ENCODE results near the gene CALY. TPM values are rescaled to one million over a fixed set of nuclear protein-coding genes. Genes with fewer than 3 reads are reported as not detected.

CALY gene
- total RNA-seq, 2 experiments from 2014 or later: 3.8 to 3.9 TPM

- H3K27me3 ChIP-seq (ENCODE audit: control insufficient read depth in 1 of 2, insufficient read depth in 2 of 2, low read length in 2 of 2): peaks cover 33 to 35% of the 10 kb centered on the region in 2 experiments
- H3K4me3 ChIP-seq (ENCODE audit: low read length): no peak overlapping the region
- H3K27ac ChIP-seq (ENCODE audit: low read depth in 1 of 2, low read length in 2 of 2): no peak overlapping the region
- no peak for TF ChIP-seq CTCF (IDR thresholded peaks at IDR 0.05)
- ATAC-seq (ENCODE audit: poor library complexity) (no peak), DNase-seq (no peak)
- H3K9me3 ChIP-seq (ENCODE audit: control insufficient read depth in 1 of 2, insufficient read depth in 1 of 2, low read length in 2 of 2): no peaks in the 10 kb centered on the region
- Mint-ChIP-seq H3K27ac (no peak overlapping the region), H3K4me1 (ENCODE audit: low read depth) (no peaks in the 10 kb centered on the region), H3K36me3 (ENCODE audit: low read depth) (no peaks in the 10 kb centered on the region), H3K27me3 (peaks cover 38% of the 10 kb centered on the region), H3K9me3 (no peaks in the 10 kb centered on the region), H3K4me3 (no peak overlapping the region)
- intact Hi-C loops (cut with DNase I, micrococcal nuclease): no loop called here
- H3K36me3 ChIP-seq (ENCODE audit: insufficient read depth, low read length): no peaks in the 10 kb centered on the region
- H3K4me1 ChIP-seq (ENCODE audit: insufficient read depth, low read length): peaks cover 7% of the 10 kb centered on the region
- POLR2A ChIA-PET: no interaction called here
- CTCF ChIA-PET: no interaction called here
These were observed 6.2 kb upstream of the CALY start for GRCh38 chr10:133342942-133343341.

GRCh38 chr10:133341983-133342382 is 5.3 kb upstream of the CALY start:
- H3K4me3 Mint-ChIP-seq: peak overlapping the region; percentile 31

GRCh38 chr10:133339708-133340380 is 3.1 kb upstream of the CALY start:
- Histone ChIP-seq H3K4me3 (ENCODE audit: low read length) (no peak overlapping the region), H3K27me3 (ENCODE audit: control insufficient read depth in 1 of 2, insufficient read depth in 2 of 2, low read length in 2 of 2) (peaks cover 19 to 20% of the 10 kb centered on the region in 2 experiments), H3K36me3 (ENCODE audit: insufficient read depth, low read length) (no peaks in the 10 kb centered on the region), H3K27ac (ENCODE audit: low read depth in 1 of 2, low read length in 2 of 2) (no peak overlapping the region), H3K9me3 (ENCODE audit: control insufficient read depth in 1 of 2, insufficient read depth in 1 of 2, low read length in 2 of 2) (peaks cover 0 to 2% of the 10 kb centered on the region in 2 experiments), H3K4me1 (ENCODE audit: insufficient read depth, low read length) (peaks cover 38% of the 10 kb centered on the region)
- Mint-ChIP-seq H3K27ac (no peak overlapping the region), H3K4me3 (no peak overlapping the region), H3K9me3 (no peaks in the 10 kb centered on the region), H3K27me3 (peaks cover 23% of the 10 kb centered on the region), H3K36me3 (ENCODE audit: low read depth) (no peaks in the 10 kb centered on the region), H3K4me1 (ENCODE audit: low read depth) (no peaks in the 10 kb centered on the region)
- DNase-seq: no peak
- no peak for TF ChIP-seq CTCF (IDR thresholded peaks at IDR 0.05)
- no peak for ATAC-seq (ENCODE audit: poor library complexity)
- CTCF ChIA-PET: no interaction called here
- POLR2A ChIA-PET: no interaction called here
- intact Hi-C loops (cut with DNase I, micrococcal nuclease): loop anchor here (1.0 to 5.0 kb wide), 3 partner anchors 14 to 52 kb away; partner anchors contain the start of genes ECHS1 (in 1 of the 2) and MTG1 (in 1 of the 2)

More at GRCh38 chr10:133341983-133342382, 5.3 kb upstream of the CALY start:
- Histone ChIP-seq H3K9me3 (ENCODE audit: control insufficient read depth in 1 of 2, insufficient read depth in 1 of 2, low read length in 2 of 2) (no peaks in the 10 kb centered on the region), H3K27me3 (ENCODE audit: control insufficient read depth in 1 of 2, insufficient read depth in 2 of 2, low read length in 2 of 2) (peaks cover 27 to 33% of the 10 kb centered on the region in 2 experiments), H3K4me1 (ENCODE audit: insufficient read depth, low read length) (peaks cover 16% of the 10 kb centered on the region), H3K4me3 (ENCODE audit: low read length) (no peak overlapping the region), H3K36me3 (ENCODE audit: insufficient read depth, low read length) (no peaks in the 10 kb centered on the region), H3K27ac (ENCODE audit: low read depth in 1 of 2, low read length in 2 of 2) (no peak overlapping the region)
- Mint-ChIP-seq H3K9me3 (no peaks in the 10 kb centered on the region), H3K27ac (no peak overlapping the region), H3K27me3 (peaks cover 38% of the 10 kb centered on the region), H3K4me1 (ENCODE audit: low read depth) (no peaks in the 10 kb centered on the region), H3K36me3 (ENCODE audit: low read depth) (no peaks in the 10 kb centered on the region)
- ChIA-PET POLR2A (no interaction called here), CTCF (no interaction called here)
- ATAC-seq (ENCODE audit: poor library complexity) (no peak), DNase-seq (no peak)
- intact Hi-C loops (cut with DNase I, micrococcal nuclease): no loop called here
- no peak for TF ChIP-seq CTCF (IDR thresholded peaks at IDR 0.05)
